Measurements from ENCODE around the gene PCYT1A. TPM values are rescaled to one million over a fixed set of nuclear protein-coding genes. Genes with fewer than 3 reads are reported as not detected.
A peak's percentile ranks its signal among the peaks of the same experiment; 100 is the strongest.

The PCYT1A gene
- total and polyA plus RNA-seq, 4 donors = 21.2 to 67.4 (median 42.7) TPM

DNA sequence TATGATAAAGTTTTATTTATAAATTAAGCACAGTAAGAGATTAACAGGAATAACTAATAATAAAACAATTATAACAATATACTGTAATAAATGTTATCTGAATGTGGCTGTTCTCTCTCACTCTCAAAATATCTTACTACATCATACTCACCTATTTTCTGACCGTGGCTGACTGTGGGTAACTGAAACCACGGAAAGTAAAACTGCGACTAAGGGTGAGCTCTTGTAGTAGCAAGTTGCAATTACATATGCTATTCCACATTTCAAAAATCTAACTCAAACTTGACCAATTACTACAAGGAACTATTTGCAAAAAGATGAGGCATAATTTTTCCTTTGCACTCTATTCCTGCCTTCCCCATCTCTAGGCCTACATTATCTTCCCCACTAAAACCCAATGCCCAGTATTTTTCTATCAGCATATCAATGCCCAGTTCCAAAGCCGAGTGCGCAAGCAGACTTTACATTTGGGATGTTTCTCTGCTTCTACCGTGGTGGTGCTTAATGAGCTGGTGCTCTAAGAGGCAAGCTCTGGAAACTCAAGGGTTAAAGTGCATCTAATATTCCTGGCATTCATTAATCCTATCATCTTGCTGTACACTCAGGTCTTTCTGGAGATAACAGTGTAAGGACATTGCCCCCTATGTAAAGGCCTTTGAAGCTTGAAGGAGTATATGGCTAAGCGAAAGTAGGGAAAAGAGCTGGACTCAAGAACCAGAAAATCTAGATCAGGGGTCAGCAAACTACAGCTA lies 6.7 kb downstream of the PCYT1A start:
- H3K27me3 ChIP-seq (ENCODE audit: control insufficient read depth in 3 of 3, insufficient read depth in 3 of 3, low read length in 2 of 3) = no peaks in the 10 kb centered on the region
- H3K27ac ChIP-seq (ENCODE audit: low read depth in 1 of 2, low read length in 1 of 2) = peak overlapping the region in 1 of 2 donors; percentile 56
- 80 to 82% methylated on average over 7 of the region's 7 CpGs for WGBS, 2 donors
- ATAC-seq (ENCODE audit: insufficient read depth, low FRiP score) (no peak), DNase-seq (no peak)
- H3K9me3 ChIP-seq (ENCODE audit: control insufficient read depth in 4 of 4, insufficient read depth in 3 of 4, low read length in 3 of 4) = no peaks in the 10 kb centered on the region
- H3K4me1 ChIP-seq (ENCODE audit: control insufficient read depth in 5 of 5, insufficient read depth in 5 of 5, low read length in 5 of 5) = peaks cover 0 to 33% (median 6%) of the 10 kb centered on the region in 5 donors
- no peaks in the 10 kb centered on the region for H3K36me3 ChIP-seq (ENCODE audit: control insufficient read depth in 4 of 4, insufficient read depth in 4 of 4, low read length in 4 of 4)
- TF ChIP-seq, protein P1, sequence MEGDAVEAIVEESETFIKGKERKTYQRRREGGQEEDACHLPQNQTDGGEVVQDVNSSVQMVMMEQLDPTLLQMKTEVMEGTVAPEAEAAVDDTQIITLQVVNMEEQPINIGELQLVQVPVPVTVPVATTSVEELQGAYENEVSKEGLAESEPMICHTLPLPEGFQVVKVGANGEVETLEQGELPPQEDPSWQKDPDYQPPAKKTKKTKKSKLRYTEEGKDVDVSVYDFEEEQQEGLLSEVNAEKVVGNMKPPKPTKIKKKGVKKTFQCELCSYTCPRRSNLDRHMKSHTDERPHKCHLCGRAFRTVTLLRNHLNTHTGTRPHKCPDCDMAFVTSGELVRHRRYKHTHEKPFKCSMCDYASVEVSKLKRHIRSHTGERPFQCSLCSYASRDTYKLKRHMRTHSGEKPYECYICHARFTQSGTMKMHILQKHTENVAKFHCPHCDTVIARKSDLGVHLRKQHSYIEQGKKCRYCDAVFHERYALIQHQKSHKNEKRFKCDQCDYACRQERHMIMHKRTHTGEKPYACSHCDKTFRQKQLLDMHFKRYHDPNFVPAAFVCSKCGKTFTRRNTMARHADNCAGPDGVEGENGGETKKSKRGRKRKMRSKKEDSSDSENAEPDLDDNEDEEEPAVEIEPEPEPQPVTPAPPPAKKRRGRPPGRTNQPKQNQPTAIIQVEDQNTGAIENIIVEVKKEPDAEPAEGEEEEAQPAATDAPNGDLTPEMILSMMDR (IDR thresholded peaks at IDR 0.05; ENCODE audit: control extremely low read depth, extremely low read depth) = no peak
- no peak overlapping the region for H3K9ac ChIP-seq (ENCODE audit: insufficient read depth in 1 of 2, low read length in 2 of 2)
- H3K4me3 ChIP-seq = no peak overlapping the region

DNA sequence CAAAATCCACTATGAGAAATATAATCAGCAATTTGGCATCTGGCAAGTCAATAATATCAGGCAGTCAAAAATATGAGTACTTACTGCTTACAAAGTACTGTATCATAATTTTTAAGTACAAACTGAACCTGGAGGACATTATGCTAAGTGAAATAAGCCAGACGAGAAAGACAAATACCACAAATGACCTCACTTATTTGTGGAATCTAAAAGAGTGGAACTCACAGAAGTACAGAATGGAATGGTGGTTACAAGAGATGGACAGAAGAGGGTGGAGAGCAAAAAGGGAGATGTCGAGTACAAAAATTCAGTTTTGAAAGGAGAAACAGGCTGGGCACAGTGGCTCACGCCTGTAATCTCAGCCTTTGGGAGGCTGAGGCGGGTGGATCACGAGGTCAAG lies 12.4 kb downstream of the PCYT1A start:
- H3K36me3 ChIP-seq (ENCODE audit: control insufficient read depth in 4 of 4, insufficient read depth in 4 of 4, low read length in 4 of 4) = peaks cover 4 to 12% (median 7%) of the 10 kb centered on the region in 4 donors
- peaks cover 0 to 9% (median 0%) of the 10 kb centered on the region in 5 donors for H3K4me1 ChIP-seq (ENCODE audit: control insufficient read depth in 5 of 5, insufficient read depth in 5 of 5, low read length in 5 of 5)
- no peaks in the 10 kb centered on the region for H3K9me3 ChIP-seq (ENCODE audit: control insufficient read depth in 4 of 4, insufficient read depth in 3 of 4, low read length in 3 of 4)
- DNase-seq (no peak), ATAC-seq (ENCODE audit: insufficient read depth, low FRiP score) (no peak)
- no peak overlapping the region for H3K4me3 ChIP-seq
- no peak overlapping the region for H3K27ac ChIP-seq (ENCODE audit: low read depth in 1 of 2, low read length in 1 of 2)
- TF ChIP-seq, protein P1 (IDR thresholded peaks at IDR 0.05; ENCODE audit: control extremely low read depth, extremely low read depth) = no peak
- 92 to 98% methylated on average over 5 of the region's 5 CpGs for WGBS, 2 donors
- H3K27me3 ChIP-seq (ENCODE audit: control insufficient read depth in 3 of 3, insufficient read depth in 3 of 3, low read length in 2 of 3) = no peaks in the 10 kb centered on the region
- no peak overlapping the region for H3K9ac ChIP-seq (ENCODE audit: insufficient read depth in 1 of 2, low read length in 2 of 2)

DNA sequence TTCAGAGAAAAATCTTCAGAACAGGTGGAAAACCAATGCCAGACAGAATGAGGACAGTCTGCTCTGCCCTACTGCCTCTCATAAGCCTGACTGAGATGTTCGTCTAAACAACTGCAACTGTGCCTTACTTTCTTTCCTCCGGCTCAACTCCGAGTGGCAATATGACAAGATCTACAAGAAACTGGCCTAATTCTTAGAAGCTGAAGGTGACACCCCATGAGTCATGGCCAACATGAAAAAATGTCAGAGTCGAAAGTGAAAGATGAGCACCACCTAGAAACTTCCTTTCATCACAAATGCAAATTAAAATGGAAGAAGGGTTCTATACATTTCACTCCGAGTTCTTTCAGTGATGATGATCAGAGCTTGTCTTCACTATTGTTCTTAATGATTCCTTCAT lies 12.9 kb downstream of the PCYT1A start:
- H3K9ac ChIP-seq (ENCODE audit: insufficient read depth in 1 of 2, low read length in 2 of 2) = no peak overlapping the region
- H3K27ac ChIP-seq (ENCODE audit: low read depth in 1 of 2, low read length in 1 of 2) = no peak overlapping the region
- H3K9me3 ChIP-seq (ENCODE audit: control insufficient read depth in 4 of 4, insufficient read depth in 3 of 4, low read length in 3 of 4) = no peaks in the 10 kb centered on the region
- 83 to 87% methylated on average over 5 of the region's 5 CpGs for WGBS, 2 donors
- DNase-seq (no peak), ATAC-seq (ENCODE audit: insufficient read depth, low FRiP score) (no peak)
- TF ChIP-seq, protein P1 (IDR thresholded peaks at IDR 0.05; ENCODE audit: control extremely low read depth, extremely low read depth) = no peak
- H3K4me3 ChIP-seq = no peak overlapping the region
- peaks cover 0 to 9% (median 0%) of the 10 kb centered on the region in 5 donors for H3K4me1 ChIP-seq (ENCODE audit: control insufficient read depth in 5 of 5, insufficient read depth in 5 of 5, low read length in 5 of 5)
- H3K27me3 ChIP-seq (ENCODE audit: control insufficient read depth in 3 of 3, insufficient read depth in 3 of 3, low read length in 2 of 3) = no peaks in the 10 kb centered on the region
- peaks cover 4 to 12% (median 7%) of the 10 kb centered on the region in 4 donors for H3K36me3 ChIP-seq (ENCODE audit: control insufficient read depth in 4 of 4, insufficient read depth in 4 of 4, low read length in 4 of 4)

All from lung (tissue), 12 donors.